Forelimb muscle (tissue), 1 donor: Measurements from ENCODE around the gene AGBL5. TPM values are rescaled to one million over a fixed set of nuclear protein-coding genes. Genes with fewer than 3 reads are reported as not detected.

ENCODE experiments used
- DNase-seq: peaks from one replicate; pipeline ENCODE4 v3.0.0-alpha.2; 2013; ENCODE audit warnings: low read depth
- polyA plus RNA-seq: library from polyadenylated mRNA; unstranded; fragments of 120-200 nt; gene quantifications from one replicate; pipeline ENCODE4 v1.2.1, GENCODE V29; 2013; ENCODE audit not compliant: insufficient read length

The AGBL5 gene
- polyA plus RNA-seq, 1 donor, result 17.2 TPM

DNA sequence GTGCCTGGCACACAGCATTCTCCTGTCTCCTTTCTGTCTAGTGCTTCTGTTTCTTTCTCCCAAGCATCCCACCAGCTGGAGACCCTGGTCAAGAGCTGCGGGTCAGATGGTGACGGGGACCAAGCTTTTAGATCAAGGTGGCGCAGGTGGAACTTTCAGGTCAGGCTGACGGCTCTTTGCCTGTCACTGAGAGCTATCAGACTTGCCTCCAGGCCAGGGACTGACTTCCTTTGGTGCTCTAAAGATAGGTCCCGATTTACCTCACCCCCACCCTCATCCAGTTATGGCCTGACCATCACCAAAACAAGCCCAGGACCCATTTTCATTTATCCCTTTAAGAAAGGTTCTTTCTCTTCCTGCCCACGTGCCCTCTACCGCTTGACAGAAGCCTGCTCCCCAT is 25.8 kb downstream of the AGBL5 start:
- DNase-seq, result no peak

DNA sequence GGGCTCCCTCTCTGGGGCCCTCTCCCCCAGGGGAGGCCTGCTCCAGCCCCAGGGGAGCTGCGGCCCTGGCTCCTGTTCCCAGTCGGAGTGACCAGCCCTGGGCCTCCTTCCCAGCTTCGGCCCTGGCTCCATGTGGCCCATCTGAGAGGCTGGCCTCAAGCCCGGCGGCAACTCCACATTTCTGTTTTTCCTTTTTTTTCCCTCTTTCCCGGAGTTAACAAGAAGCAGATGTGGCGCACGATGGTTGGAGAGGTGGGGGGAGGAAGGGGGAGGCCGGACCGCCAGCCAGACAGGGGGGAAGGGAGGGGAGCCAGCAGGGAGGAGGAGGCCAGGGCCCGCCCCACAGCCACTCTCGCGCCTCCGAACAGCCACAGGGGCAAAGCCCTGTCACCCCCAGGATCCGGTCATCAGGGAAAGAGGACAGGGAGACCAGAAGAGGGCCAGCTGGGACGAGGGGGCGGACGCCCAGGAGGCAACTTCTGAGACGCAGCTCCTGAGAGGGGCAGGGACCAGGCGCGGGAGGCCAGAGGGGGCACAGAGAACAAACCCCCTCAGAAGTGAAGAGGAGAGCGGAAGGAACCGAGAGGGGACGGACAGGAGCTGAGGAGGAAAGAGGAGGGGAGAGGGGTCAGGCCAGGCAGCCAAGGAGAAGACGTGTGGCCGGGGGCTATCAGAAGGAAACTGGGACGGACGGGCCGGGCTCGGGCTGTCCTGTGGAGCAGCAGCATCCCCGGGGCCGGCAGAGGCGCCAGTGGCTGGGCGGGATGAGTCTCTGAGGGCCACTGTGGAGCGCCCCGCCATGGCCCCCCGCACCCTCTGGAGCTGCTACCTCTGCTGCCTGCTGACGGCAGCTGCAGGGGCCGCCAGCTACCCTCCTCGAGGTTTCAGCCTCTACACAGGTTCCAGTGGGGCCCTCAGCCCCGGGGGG is 27.1 kb downstream of the AGBL5 start, which contains the start of gene EMILIN1:
EMILIN1 (plus strand) TSS at position 349 of the 928 bp plus-strand sequence; CDS start at position 800, 451 bp downstream.
- DNase-seq, result peak; percentile 90

DNA sequence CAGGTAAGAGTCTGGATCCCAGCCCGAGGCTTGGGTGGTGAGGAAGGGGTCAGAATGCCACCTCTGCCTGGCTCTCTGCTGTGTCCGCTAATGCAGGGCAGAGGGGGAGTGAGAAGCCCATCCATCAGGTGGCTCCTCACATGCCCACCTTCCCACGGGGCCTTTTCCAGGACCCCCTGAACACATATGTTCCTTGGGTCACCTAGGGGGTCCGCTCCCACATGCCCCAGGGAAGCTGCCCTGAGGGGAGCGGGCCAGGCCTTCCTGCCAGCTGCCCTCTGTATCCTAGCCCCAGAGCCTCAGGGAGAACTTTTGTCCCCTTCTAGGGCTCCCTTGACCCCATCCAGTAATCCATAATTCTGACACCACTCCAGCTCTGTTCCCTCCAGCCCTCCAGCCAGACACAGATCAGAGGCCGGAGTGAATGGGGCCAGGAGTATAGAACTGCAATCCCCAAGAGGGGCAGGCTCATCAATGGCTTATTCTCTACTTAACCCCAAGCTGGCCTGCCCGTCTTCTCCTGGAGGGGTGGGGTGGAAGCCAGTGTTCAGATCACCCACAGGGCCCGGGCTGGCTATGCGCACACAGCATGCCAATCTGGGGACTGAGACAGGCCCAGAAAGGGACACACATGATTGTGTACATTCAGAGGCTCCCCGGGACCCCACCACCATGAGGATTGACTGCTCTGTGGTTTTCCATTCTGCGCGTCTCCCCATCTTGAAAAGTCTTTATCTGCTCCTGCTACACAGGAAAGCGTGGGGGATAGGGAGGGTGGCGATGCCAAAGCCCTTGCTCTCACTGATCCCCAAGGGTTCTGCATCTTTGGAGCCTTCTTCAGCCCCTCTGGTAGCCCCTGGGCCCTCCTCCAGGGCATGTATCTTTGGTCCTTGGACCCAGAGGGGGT is 28.0 kb downstream of the AGBL5 start:
- no peak for DNase-seq

DNA sequence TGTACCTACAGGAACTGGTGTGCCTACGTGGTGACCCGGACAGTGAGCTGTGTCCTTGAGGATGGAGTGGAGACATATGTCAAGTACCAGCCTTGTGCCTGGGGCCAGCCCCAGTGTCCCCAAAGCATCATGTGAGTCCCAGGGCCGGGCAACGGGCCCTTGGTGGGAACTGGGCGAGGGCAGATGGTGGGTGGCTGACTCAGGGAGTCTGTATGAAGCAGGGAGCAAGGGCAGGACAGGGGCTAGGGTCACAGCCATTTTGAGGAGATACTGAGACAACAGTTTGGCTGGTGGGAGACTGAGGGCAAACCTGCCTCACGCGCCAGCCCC is 28.6 kb downstream of the AGBL5 start:
- no peak for DNase-seq

DNA sequence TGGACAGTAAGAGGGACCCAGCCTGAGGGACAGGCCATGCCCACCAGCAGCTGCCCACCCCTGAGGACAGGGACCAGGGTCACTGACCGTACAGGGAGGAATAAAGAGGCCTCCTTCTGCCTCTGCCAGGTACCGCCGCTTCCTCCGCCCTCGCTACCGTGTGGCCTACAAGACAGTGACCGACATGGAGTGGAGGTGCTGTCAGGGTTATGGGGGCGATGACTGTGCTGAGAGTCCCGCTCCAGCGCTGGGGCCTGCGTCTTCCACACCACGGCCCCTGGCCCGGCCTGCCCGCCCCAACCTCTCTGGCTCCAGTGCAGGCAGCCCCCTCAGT is 29.1 kb downstream of the AGBL5 start:
- no peak for DNase-seq

DNA sequence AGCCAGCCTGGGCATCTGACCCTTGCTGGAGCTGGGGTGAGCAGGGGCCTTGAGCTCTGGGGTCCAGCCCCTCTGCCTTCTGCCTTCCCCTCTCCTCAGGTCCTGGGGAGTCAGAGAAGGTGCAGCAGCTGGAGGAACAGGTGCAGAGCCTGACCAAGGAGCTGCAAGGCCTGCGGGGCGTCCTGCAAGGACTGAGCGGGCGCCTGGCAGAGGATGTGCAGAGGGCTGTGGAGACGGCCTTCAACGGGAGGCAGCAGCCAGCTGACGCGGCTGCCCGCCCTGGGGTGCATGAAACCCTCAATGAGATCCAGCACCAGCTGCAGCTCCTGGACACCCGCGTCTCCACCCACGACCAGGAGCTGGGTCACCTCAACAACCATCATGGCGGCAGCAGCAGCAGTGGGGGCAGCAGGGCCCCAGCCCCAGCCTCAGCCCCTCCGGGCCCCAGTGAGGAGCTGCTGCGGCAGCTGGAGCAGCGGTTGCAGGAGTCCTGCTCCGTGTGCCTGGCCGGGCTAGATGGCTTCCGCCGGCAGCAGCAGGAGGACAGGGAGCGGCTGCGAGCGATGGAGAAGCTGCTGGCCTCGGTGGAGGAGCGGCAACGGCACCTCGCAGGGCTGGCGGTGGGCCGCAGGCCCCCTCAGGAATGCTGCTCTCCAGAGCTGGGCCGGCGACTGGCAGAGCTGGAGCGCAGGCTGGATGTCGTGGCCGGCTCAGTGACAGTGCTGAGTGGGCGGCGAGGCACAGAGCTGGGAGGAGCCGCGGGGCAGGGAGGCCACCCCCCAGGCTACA is 30.7 kb downstream of the AGBL5 start:
- DNase-seq, result no peak

DNA sequence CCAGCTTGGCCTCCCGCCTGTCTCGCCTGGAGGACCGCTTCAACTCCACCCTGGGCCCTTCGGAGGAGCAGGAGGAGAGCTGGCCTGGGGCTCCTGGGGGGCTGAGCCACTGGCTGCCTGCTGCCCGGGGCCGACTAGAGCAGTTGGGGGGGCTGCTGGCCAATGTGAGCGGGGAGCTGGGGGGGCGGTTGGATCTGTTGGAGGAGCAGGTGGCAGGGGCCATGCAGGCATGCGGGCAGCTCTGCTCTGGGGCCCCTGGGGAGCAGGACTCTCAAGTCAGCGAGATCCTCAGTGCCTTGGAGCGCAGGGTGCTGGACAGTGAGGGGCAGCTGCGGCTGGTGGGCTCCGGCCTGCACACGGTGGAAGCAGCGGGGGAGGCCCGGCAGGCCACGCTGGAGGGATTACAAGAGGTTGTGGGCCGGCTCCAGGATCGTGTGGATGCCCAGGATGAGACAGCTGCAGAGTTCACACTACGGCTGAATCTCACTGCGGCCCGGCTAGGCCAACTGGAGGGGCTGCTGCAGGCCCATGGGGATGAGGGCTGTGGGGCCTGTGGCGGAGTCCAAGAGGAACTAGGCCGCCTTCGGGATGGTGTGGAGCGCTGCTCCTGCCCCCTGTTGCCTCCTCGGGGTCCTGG is 31.4 kb downstream of the AGBL5 start:
- DNase-seq, result no peak

DNA sequence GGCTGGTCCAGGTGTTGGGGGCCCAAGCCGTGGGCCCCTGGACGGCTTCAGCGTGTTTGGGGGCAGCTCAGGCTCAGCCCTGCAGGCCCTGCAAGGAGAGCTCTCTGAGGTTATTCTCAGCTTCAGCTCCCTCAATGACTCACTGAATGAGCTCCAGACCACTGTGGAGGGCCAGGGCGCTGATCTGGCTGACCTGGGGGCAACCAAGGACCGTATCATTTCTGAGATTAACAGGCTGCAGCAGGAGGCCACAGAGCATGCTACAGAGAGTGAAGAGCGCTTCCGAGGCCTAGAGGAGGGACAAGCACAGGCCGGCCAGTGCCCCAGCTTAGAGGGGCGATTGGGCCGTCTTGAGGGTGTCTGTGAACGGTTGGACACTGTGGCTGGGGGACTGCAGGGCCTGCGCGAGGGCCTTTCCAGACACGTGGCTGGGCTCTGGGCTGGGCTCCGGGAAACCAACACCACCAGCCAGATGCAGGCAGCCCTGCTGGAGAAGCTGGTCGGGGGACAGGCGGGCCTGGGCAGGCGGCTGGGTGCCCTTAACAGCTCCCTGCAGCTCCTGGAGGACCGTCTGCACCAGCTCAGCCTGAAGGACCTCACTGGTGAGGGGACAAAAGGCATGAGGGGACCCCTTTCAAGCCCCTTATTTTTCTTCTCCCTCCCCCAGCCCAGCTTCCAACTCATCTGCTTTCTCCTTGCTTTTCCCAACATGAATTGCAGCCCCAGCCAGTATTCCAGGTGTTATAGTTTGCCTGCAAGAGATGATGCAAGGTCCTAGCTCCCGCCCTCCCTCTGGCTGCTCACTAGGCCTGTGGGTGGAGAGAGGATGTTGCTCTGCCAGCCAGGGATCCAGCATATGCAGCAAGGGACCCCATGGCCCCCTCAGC is 32.2 kb downstream of the AGBL5 start:
- no peak for DNase-seq

DNA sequence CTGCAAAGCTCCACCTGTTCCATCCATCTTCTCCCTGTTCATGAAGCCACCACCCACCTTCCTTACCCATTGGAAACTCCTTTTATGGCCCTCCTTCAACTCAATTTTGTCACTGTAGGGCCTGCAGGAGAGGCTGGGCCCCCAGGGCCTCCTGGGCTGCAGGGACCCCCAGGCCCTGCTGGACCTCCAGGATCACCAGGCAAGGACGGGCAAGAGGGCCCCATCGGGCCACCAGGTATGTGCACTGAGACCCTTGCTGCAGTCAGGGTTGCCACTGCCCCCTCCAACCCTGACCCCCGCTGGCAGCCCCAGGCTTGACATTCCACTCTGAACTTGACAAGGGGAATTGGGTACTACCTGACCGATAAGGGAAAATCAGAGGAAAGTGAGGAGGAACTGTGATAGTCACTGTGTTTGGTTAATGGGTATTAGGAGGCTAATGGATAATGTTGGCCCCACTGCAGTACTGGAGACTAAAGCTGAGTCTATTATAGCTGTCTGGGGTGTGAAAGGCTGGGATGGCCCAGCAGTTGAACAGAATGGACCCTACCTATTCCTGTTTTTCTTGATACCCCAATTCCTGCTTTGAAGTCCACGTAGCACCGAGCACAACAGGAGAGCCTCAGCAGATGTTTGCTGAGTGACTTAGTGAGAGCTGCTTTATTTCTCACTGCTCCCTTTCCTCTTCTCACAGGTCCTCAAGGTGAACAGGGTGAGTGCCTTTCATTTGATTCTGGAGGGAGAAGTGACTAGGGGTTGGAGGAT is 33.0 kb downstream of the AGBL5 start:
- DNase-seq, result no peak

DNA sequence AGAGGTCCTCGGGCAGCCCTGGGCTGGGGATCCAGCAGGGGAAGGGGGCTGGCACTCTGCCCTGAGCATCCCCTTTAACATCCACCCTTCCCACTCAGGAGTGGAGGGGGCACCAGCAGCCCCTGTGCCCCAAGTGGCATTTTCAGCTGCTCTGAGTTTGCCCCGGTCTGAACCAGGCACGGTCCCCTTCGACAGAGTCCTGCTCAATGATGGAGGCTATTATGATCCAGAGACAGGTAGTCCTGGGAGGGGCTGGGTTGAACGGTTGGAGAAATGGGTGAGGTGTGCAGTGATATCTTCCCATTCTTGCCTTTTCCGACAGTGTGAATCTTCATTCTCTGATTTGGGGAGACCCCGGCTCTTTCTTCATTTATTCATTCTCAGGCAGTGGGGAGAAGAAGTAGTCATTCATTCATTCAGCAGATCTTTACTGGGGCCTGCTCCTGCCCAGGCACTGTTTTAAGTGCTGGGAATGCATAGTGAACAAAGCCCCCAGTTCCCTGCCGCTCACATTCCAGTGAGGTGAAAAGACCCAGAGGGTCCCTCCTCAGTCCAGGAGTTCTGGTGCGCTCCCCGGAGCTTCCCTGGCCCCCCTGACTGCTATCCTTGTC is 33.7 kb downstream of the AGBL5 start:
- DNase-seq, result no peak

DNA sequence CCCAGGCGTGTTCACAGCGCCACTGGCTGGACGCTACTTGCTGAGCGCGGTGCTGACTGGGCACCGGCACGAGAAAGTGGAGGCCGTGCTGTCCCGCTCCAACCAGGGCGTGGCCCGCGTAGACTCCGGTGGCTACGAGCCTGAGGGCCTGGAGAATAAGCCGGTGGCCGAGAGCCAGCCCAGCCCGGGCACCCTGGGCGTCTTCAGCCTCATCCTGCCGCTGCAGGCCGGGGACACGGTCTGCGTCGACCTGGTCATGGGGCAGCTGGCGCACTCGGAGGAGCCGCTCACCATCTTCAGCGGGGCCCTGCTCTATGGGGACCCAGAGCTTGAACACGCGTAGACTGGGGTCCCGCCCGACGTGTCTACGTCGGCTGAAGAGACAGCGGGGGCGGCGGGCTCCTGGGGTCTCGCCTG is 34.2 kb downstream of the AGBL5 start:
- no peak for DNase-seq

DNA sequence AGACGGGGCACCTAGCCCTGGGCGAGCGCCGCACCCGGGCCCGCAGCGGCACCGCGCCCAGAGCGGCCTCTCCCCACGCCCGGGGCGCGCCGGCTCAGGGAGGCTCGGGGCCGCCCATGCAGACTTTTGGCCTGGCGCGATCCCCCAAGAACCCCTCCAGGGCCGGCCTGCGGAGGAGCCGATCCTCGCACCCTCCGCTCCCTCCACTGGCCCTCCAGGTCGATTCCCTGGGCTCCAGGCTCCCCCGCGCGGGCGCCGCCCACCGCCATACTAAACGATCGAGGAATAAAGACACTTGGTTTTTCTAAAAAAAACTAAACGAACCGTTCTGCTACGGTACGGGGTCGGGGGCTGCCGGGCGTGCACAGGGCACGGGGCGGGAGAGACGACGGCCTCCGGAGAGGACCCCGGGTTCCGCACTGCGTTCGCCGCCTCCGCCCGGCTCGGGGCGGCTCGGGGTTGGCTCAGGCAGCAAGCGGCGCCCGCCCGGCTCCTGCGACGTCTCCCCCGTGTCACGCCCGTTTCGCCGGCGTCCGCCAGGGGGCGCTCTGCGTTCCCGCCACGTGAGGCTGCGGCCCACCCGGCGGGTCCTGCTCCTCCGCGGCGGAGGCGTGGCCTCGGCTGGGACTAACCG is 34.7 kb downstream of the AGBL5 start:
- DNase-seq, result peak; percentile 76

DNA sequence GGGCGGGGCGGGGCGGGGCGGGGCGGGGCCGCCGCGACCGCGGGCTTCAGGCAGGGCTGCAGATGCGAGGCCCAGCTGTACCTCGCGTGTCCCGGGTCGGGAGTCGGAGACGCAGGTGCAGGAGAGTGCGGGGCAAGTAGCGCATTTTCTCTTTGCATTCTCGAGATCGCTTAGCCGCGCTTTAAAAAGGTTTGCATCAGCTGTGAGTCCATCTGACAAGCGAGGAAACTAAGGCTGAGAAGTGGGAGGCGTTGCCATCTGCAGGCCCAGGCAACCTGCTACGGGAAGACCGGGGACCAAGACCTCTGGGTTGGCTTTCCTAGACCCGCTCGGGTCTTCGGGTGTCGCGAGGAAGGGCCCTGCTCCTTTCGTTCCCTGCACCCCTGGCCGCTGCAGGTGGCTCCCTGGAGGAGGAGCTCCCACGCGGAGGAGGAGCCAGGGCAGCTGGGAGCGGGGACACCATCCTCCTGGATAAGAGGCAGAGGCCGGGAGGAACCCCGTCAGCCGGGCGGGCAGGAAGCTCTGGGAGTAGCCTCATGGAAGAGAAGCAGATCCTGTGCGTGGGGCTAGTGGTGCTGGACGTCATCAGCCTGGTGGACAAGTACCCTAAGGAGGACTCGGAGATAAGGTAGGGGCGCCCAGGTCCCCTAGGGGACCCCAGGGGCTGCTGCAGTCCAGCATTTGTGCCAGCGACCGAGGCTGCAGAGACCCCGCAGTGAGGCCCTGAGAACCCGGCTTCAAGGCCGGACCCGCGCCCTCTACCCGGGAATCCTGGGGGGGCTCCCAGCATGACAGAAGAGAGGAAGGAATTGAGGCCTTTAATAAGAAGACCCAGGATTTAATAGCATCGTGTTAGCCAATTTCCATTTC is 35.5 kb downstream of the AGBL5 start, which contains the start of gene KHK:
KHK (plus strand) TSS at position 49 of the 870 bp plus-strand sequence; CDS start at position 537, 488 bp downstream.
- no peak for DNase-seq

DNA sequence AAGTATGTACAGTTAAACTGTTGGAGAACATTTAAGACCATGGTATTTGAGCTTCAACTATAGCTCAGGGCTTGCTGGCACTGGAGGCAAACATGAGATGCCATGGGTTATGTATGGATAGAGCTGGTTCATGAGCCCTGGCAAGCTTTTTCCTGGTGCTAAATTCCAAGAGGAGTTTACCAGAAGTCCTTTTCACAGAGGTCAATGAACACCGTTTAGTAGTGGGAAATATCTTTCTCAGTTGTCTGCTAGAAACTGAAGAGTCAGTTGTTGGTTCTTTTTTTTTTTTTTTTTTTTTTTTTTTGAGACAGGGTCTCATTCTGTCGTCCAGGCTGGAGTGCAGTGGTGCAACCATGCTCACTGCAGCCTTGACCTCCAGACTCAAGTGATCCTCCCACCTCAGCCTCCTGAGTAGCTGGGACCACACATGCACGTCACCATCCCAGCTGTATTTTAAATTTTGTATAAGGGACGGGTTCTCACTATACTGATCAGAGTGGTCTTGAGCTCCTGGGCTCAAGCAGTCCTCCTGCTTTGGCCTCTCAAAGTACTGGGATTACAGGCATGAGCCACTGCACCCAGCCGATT is 36.4 kb downstream of the AGBL5 start:
- no peak for DNase-seq

DNA sequence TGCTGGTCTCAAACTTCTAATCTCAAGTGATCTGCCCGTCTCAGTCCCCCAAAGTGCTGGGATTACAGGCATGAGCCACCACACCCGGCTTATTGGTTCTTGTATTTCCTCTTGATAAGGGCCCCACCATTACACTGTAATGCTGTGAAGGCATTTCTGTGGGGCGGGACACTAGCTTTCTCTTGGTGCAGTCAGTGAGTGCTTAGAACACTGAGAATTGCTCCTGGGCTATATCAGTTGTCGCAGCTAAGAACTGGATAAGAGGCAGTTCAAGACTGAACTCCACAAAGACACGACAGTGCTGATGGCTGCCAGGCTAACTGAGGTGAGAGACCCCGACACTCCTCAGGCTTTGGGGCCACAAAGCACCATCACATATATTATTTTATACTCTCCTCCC is 37.2 kb downstream of the AGBL5 start:
- no peak for DNase-seq

DNA sequence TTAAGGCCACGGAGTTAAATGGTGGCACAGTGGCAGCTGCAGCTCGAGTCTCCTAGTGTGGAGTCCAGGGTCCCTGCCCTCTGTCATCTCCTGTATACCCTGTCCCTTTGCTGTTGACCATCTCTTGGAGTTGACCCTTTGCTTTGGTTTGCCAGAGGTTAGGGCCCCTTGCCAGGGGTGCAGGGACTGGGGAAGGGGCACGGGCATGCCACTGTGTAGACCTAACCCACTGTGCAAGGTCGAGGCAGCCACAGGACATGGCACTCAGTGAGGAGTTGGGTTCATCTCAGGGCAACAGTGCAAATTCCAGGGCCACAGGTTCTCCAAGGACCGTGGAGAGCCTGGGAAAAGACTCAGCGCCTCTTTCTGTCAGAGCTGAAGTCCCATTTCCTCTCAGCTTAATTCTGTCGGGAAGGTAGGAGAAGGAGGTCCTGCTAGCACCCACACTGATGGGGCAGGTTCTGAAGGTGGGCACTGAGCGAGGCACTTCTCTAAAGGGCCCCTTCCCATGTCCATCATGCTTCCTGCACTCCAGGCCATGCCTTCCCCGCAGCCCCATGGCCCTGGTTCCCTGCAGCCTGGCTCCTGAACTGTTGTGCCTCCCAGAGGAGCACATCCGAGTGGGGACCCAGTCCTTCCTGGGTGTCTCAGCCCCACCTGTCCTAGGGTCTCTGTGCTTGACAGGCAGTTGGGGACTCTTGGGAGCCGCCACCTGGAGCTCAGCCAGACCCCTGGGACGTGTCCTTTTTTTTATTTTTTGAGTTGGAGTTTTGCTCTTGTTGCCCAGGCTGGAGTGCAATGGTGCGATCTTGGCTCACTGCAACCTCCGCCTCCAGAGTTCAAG is 37.9 kb downstream of the AGBL5 start:
- no peak for DNase-seq
